HepG2 (cell line): ENCODE data around the gene TTC5. TPM values are rescaled to one million over a fixed set of nuclear protein-coding genes. Genes with fewer than 3 reads are reported as not detected.

Source experiments
- AHR ChIP-seq: IDR thresholded peaks from 2 replicates; pipeline ENCODE4 v1.6.1; 2018; ENCODE audit warnings: missing genetic modification reagents, missing compliant biosample characterization
- ARNT2 ChIP-seq: sonication (generic); formaldehyde crosslinking; IDR thresholded peaks from 2 replicates; pipeline ENCODE4 v1.8.0; 2022; ENCODE audit warnings: mild to moderate bottlenecking, low read depth, missing genetic modification reagents, moderate library complexity
- BORCS8-MEF2B ChIP-seq: sonication (generic); formaldehyde crosslinking; IDR thresholded peaks from 2 replicates; pipeline ENCODE4 v1.8.0; 2022; ENCODE audit warnings: mild to moderate bottlenecking, missing genetic modification reagents
- FOXO1 ChIP-seq: sonication (generic); formaldehyde crosslinking; IDR thresholded peaks from 2 replicates; pipeline ENCODE4 v1.4.0; 2020; ENCODE audit warnings: missing genetic modification reagents
- FOXP1 ChIP-seq, 2 experiments: fragments of 450-650 bp in 1 of 2; IDR thresholded peaks; 2 replicates each; pipeline ENCODE4 v1.6.1; 2017 to 2018; ENCODE audit warnings: antibody characterized with exemption in 1 of 2
- HNF4A ChIP-seq: sonication (generic); formaldehyde crosslinking; IDR thresholded peaks from 2 replicates; pipeline ENCODE4 v1.4.0; 2020; ENCODE audit warnings: missing genetic modification reagents
- KLF12 ChIP-seq: sonication (generic); formaldehyde crosslinking; IDR thresholded peaks from 2 replicates; pipeline ENCODE4 v1.4.0; 2020; ENCODE audit warnings: missing genetic modification reagents, borderline replicate concordance
- MED1 ChIP-seq: sonication (generic); formaldehyde crosslinking; IDR thresholded peaks from 2 replicates; pipeline ENCODE4 v1.4.0; 2020; ENCODE audit warnings: missing genetic modification reagents
- PTBP1 ChIP-seq: fragments of 200-400 bp; formaldehyde crosslinking; IDR thresholded peaks from 2 replicates; pipeline ENCODE4 v1.6.1; 2018; ENCODE audit warnings: low read length, low read depth; ENCODE audit not compliant: poor library complexity, severe bottlenecking
- ZFP36L2 ChIP-seq: sonication (generic); formaldehyde crosslinking; IDR thresholded peaks from 2 replicates; pipeline ENCODE4 v1.4.0; 2020; ENCODE audit warnings: missing genetic modification reagents
- ZKSCAN8 ChIP-seq: IDR thresholded peaks from 2 replicates; pipeline ENCODE4 v1.6.1; 2016; ENCODE audit warnings: borderline replicate concordance, missing genetic modification reagents, missing compliant biosample characterization
- ZNF3 ChIP-seq: IDR thresholded peaks from 2 replicates; pipeline ENCODE4 v1.7.0; 2017; ENCODE audit warnings: inconsistent platforms
- ZNF430 ChIP-seq: sonication (generic); formaldehyde crosslinking; IDR thresholded peaks from 2 replicates; pipeline ENCODE4 v1.9.0; 2021; ENCODE audit warnings: mild to moderate bottlenecking, missing genetic modification reagents
- ZNF549 ChIP-seq: sonication (generic); formaldehyde crosslinking; IDR thresholded peaks from 2 replicates; pipeline ENCODE4 v1.5.0; 2020; ENCODE audit warnings: missing genetic modification reagents
- ZNF780A ChIP-seq: sonication (generic); formaldehyde crosslinking; IDR thresholded peaks from 2 replicates; pipeline ENCODE4 v1.8.0; 2022; ENCODE audit warnings: mild to moderate bottlenecking, missing genetic modification reagents, moderate library complexity
- polyA plus RNA-seq, 8 experiments: library from polyadenylated mRNA; depleted of rRNA in 3 of 8; stranded (reverse) in 7 of 8; unstranded in 1 of 8; fragments of >200 nt; fragmentation: Illumina TruSeq in 4 of 8; extraction: Trizol in 4 of 8; gene quantifications; 2 replicates each; pipeline versions ENCODE4 v1.2.1 to v1.2.3, GENCODE V29; 2011 to 2016; ENCODE audit warnings: low read depth in 4 of 8, missing spikeins in 1 of 8, mixed read lengths in 1 of 8; ENCODE audit not compliant: insufficient read depth in 1 of 8
- total RNA-seq, 5 experiments: library from RNA; depleted of rRNA; stranded (reverse); fragments of >200 nt; fragmentation: Illumina TruSeq; extraction: Trizol; gene quantifications; 2 replicates each; pipeline ENCODE4 v1.2.3, GENCODE V29; 2016; ENCODE audit warnings: low read depth in 1 of 5
- TF ChIP-seq, protein P1 (sequence below): sonication (generic); formaldehyde crosslinking; IDR thresholded peaks from 2 replicates; pipeline ENCODE4 v1.8.1; 2023; ENCODE audit warnings: mild to moderate bottlenecking, missing genetic modification reagents
- TF ChIP-seq, protein P2 (sequence below): sonication (generic); formaldehyde crosslinking; IDR thresholded peaks from 2 replicates; pipeline ENCODE4 v1.5.1; 2020; ENCODE audit warnings: missing genetic modification reagents, mild to moderate bottlenecking, borderline replicate concordance
- TF ChIP-seq, protein P3 (sequence below), 2 experiments: IDR thresholded peaks; 2 replicates each; pipeline ENCODE4 v1.6.1; 2011 to 2012; ENCODE audit warnings: low read length in 2 of 2, borderline replicate concordance in 1 of 2, low read depth in 1 of 2, mild to moderate bottlenecking in 1 of 2, moderate library complexity in 1 of 2
- TF ChIP-seq, protein P4 (sequence below): sonication (generic); formaldehyde crosslinking; IDR thresholded peaks from 2 replicates; pipeline ENCODE4 v1.5.0; 2020; ENCODE audit warnings: missing genetic modification reagents

Gene TTC5
- total and polyA plus RNA-seq, 2 of the 13 experiments (the other 11 are each of a cell fraction or from before 2014, with no cell fraction given) = 8.7 to 28.5 TPM

DNA sequence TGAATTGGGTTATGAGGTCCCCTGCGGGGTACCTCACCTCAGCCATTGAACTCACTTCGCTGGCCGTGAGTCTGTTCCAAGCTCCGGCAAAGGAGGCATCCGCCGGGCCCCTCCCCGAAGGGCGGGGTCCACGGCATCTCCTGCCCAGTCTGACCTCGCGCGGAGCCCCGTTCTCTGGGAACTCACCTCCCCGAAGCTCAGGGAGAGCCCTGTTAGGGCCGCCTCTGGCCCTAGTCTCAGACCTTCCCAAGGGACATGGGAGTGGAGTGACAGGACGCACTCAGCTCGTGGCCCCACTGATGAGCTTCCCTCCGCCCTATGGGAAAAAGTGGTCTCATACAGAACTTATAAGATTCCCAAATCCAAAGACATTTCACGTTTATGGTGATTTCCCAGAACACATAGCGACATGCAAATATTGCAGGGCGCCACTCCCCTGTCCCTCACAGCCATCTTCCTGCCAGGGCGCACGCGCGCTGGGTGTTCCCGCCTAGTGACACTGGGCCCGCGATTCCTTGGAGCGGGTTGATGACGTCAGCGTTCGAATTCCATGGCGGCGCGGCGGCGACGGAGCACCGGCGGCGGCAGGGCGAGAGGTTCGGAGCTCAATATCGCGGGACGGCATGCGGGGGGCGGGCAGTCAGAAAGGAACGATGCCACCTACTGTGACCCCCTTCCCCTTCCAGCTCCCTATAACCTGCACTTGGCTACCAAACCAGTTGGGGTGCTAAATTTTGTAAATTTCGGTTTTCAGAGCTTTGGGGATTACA is 37.5 kb upstream of the TTC5 start, which contains the start of gene PARP2 (continued):
- TF ChIP-seq HNF4A (CRISPR knock-in tag) (0 out of 2 replicates have a peak, but pooled peaks have one; percentile 3), FOXP1 (IDR thresholded peaks at IDR 0.05) (no peak), FOXP1 (CRISPR knock-in tag; IDR thresholded peaks at IDR 0.05) (peak; percentile 10; the same call in 1 of the 2 replicates), PTBP1 (no peak), ZNF549 (CRISPR knock-in tag) (no peak), ZNF3 (CRISPR knock-in tag) (no peak), ZKSCAN8 (CRISPR knock-in tag) (peak; percentile 91; the same call in 1 of the 2 replicates), KLF12 (peak; percentile 93), ARNT2 (CRISPR knock-in tag) (no peak; the same call in none of the 2 replicates), ZNF780A (0 out of 2 replicates have a peak, but pooled peaks have one; percentile 51), ZFP36L2 (CRISPR knock-in tag) (no peak), BORCS8-MEF2B (CRISPR knock-in tag) (peak; percentile 96), ZNF430 (peak; percentile 82), AHR (CRISPR knock-in tag) (peak; percentile 82; the same call in 1 of the 2 replicates), MED1 (CRISPR knock-in tag) (peak; percentile 87), FOXO1 (CRISPR knock-in tag) (no peak)
- TF ChIP-seq, protein P1, sequence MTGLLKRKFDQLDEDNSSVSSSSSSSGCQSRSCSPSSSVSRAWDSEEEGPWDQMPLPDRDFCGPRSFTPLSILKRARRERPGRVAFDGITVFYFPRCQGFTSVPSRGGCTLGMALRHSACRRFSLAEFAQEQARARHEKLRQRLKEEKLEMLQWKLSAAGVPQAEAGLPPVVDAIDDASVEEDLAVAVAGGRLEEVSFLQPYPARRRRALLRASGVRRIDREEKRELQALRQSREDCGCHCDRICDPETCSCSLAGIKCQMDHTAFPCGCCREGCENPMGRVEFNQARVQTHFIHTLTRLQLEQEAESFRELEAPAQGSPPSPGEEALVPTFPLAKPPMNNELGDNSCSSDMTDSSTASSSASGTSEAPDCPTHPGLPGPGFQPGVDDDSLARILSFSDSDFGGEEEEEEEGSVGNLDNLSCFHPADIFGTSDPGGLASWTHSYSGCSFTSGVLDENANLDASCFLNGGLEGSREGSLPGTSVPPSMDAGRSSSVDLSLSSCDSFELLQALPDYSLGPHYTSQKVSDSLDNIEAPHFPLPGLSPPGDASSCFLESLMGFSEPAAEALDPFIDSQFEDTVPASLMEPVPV (CRISPR knock-in tag) = peak; percentile 80
- TF ChIP-seq, protein P2, sequence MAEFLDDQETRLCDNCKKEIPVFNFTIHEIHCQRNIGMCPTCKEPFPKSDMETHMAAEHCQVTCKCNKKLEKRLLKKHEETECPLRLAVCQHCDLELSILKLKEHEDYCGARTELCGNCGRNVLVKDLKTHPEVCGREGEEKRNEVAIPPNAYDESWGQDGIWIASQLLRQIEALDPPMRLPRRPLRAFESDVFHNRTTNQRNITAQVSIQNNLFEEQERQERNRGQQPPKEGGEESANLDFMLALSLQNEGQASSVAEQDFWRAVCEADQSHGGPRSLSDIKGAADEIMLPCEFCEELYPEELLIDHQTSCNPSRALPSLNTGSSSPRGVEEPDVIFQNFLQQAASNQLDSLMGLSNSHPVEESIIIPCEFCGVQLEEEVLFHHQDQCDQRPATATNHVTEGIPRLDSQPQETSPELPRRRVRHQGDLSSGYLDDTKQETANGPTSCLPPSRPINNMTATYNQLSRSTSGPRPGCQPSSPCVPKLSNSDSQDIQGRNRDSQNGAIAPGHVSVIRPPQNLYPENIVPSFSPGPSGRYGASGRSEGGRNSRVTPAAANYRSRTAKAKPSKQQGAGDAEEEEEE = peak; percentile 63; the same call in 1 of the 2 replicates
- TF ChIP-seq, protein P3, sequence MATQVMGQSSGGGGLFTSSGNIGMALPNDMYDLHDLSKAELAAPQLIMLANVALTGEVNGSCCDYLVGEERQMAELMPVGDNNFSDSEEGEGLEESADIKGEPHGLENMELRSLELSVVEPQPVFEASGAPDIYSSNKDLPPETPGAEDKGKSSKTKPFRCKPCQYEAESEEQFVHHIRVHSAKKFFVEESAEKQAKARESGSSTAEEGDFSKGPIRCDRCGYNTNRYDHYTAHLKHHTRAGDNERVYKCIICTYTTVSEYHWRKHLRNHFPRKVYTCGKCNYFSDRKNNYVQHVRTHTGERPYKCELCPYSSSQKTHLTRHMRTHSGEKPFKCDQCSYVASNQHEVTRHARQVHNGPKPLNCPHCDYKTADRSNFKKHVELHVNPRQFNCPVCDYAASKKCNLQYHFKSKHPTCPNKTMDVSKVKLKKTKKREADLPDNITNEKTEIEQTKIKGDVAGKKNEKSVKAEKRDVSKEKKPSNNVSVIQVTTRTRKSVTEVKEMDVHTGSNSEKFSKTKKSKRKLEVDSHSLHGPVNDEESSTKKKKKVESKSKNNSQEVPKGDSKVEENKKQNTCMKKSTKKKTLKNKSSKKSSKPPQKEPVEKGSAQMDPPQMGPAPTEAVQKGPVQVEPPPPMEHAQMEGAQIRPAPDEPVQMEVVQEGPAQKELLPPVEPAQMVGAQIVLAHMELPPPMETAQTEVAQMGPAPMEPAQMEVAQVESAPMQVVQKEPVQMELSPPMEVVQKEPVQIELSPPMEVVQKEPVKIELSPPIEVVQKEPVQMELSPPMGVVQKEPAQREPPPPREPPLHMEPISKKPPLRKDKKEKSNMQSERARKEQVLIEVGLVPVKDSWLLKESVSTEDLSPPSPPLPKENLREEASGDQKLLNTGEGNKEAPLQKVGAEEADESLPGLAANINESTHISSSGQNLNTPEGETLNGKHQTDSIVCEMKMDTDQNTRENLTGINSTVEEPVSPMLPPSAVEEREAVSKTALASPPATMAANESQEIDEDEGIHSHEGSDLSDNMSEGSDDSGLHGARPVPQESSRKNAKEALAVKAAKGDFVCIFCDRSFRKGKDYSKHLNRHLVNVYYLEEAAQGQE (IDR thresholded peaks at IDR 0.05; ENCODE audit: borderline replicate concordance in 1 of 2, low read depth in 1 of 2, low read length in 2 of 2) = no peak; a peak in 1 of 4 replicates
- TF ChIP-seq, protein P4, sequence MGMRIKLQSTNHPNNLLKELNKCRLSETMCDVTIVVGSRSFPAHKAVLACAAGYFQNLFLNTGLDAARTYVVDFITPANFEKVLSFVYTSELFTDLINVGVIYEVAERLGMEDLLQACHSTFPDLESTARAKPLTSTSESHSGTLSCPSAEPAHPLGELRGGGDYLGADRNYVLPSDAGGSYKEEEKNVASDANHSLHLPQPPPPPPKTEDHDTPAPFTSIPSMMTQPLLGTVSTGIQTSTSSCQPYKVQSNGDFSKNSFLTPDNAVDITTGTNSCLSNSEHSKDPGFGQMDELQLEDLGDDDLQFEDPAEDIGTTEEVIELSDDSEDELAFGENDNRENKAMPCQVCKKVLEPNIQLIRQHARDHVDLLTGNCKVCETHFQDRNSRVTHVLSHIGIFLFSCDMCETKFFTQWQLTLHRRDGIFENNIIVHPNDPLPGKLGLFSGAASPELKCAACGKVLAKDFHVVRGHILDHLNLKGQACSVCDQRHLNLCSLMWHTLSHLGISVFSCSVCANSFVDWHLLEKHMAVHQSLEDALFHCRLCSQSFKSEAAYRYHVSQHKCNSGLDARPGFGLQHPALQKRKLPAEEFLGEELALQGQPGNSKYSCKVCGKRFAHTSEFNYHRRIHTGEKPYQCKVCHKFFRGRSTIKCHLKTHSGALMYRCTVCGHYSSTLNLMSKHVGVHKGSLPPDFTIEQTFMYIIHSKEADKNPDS (CRISPR knock-in tag) = peak; percentile 76; the same call in 1 of the 2 replicates
